Trophoblast cell (in vitro differentiated cells and primary cell): Measurements from ENCODE around the gene ARF6.
A peak's percentile ranks its signal among the peaks of the same experiment; 100 is the strongest.

Experiments
- DNase-seq, 2 donors: peaks; one replicate each; pipeline ENCODE4 v3.0.0-alpha.2; 2016
- H2AFZ ChIP-seq: 2 replicates; pipeline ENCODE4 v1.6.1; 2013; ENCODE audit warnings: low read length, moderate library complexity, mild to moderate bottlenecking; ENCODE audit not compliant: insufficient read depth, poor library complexity
- H2AK5ac ChIP-seq: 2 replicates; pipeline ENCODE4 v1.6.1; 2013; ENCODE audit warnings: mild to moderate bottlenecking, low read length
- H2BK120ac ChIP-seq: 2 replicates; pipeline ENCODE4 v1.6.1; 2013; ENCODE audit warnings: low read length, mild to moderate bottlenecking, moderate library complexity; ENCODE audit not compliant: insufficient read depth, poor library complexity
- H2BK12ac ChIP-seq: 2 replicates; pipeline ENCODE4 v1.6.1; 2013; ENCODE audit warnings: mild to moderate bottlenecking, low read length, moderate library complexity
- H2BK5ac ChIP-seq: 2 replicates; pipeline ENCODE4 v1.6.1; 2013; ENCODE audit warnings: low read length, low read depth, moderate library complexity, mild to moderate bottlenecking; ENCODE audit not compliant: poor library complexity
- H3K14ac ChIP-seq: 2 replicates; pipeline ENCODE4 v1.6.1; 2013; ENCODE audit warnings: mild to moderate bottlenecking, low read length
- H3K18ac ChIP-seq: 2 replicates; pipeline ENCODE4 v1.6.1; 2013; ENCODE audit warnings: mild to moderate bottlenecking, low read length
- H3K23ac ChIP-seq: 2 replicates; pipeline ENCODE4 v1.6.1; 2013; ENCODE audit warnings: low read length
- H3K27ac ChIP-seq: 2 replicates; pipeline ENCODE4 v1.5.1; 2013; ENCODE audit warnings: low read depth, mild to moderate bottlenecking, inconsistent platforms, low read length, moderate library complexity
- H3K27me3 ChIP-seq: 2 replicates; pipeline ENCODE4 v1.6.1; 2013; ENCODE audit warnings: inconsistent platforms, mild to moderate bottlenecking, low read length, moderate library complexity; ENCODE audit not compliant: insufficient read depth
- H3K36me3 ChIP-seq, 2 experiments: 1 replicate in 1 of 2; 2 replicates in 1 of 2; pipeline ENCODE4 v1.6.1; 2013; ENCODE audit warnings: low read length in 2 of 2, mild to moderate bottlenecking in 2 of 2, moderate library complexity in 1 of 2; ENCODE audit not compliant: insufficient read depth in 2 of 2, control insufficient read depth in 1 of 2
- H3K4ac ChIP-seq: 2 replicates; pipeline ENCODE4 v1.6.1; 2013; ENCODE audit warnings: low read depth, mild to moderate bottlenecking, low read length, moderate library complexity
- H3K4me1 ChIP-seq, 2 experiments: 1 replicate in 1 of 2; 2 replicates in 1 of 2; pipeline ENCODE4 v1.6.1; 2013; ENCODE audit warnings: low read length in 2 of 2, mild to moderate bottlenecking in 2 of 2, moderate library complexity in 1 of 2; ENCODE audit not compliant: insufficient read depth in 2 of 2, control insufficient read depth in 1 of 2
- H3K4me2 ChIP-seq: 2 replicates; pipeline ENCODE4 v1.6.1; 2013; ENCODE audit warnings: inconsistent platforms, mild to moderate bottlenecking, low read length, moderate library complexity
- H3K4me3 ChIP-seq: 2 replicates; pipeline ENCODE4 v1.5.1; 2013; ENCODE audit warnings: mild to moderate bottlenecking, low read depth, low read length, inconsistent platforms
- H3K79me1 ChIP-seq: one replicate; pipeline ENCODE4 v1.6.1; 2013; ENCODE audit warnings: low read length
- H3K79me2 ChIP-seq: 2 replicates; pipeline ENCODE4 v1.6.1; 2013; ENCODE audit warnings: low read length, mild to moderate bottlenecking; ENCODE audit not compliant: control insufficient read depth, insufficient read depth, poor library complexity
- H3K9ac ChIP-seq: 2 replicates; pipeline ENCODE4 v1.6.1; 2013; ENCODE audit warnings: mild to moderate bottlenecking, low read length
- H3K9me3 ChIP-seq: 2 replicates; pipeline ENCODE4 v1.6.1; 2013; ENCODE audit warnings: low read depth, mild to moderate bottlenecking, control low read depth, inconsistent platforms, low read length; ENCODE audit not compliant: insufficient read depth
- H4K12ac ChIP-seq: 2 replicates; pipeline ENCODE4 v1.6.1; 2013; ENCODE audit warnings: low read depth, mild to moderate bottlenecking, low read length, moderate library complexity
- H4K8ac ChIP-seq: 2 replicates; pipeline ENCODE4 v1.6.1; 2013; ENCODE audit warnings: low read depth, mild to moderate bottlenecking, low read length, moderate library complexity
- H4K91ac ChIP-seq: one replicate; pipeline ENCODE4 v1.6.1; 2013; ENCODE audit warnings: low read depth, mild to moderate bottlenecking, low read length, moderate library complexity
- WGBS: extraction: QIAGEN DNeasy Blood & Tissue Kit; methylation state at CpG from one replicate; pipeline ENCODE4 v1.1.7; 2013; ENCODE audit warnings: missing lambda C conversion rate; ENCODE audit not compliant: insufficient read length, insufficient coverage; ENCODE audit errors: extremely low coverage; 5-methylcytosine and 5-hydroxymethylcytosine counted together

ARF6 gene

DNA sequence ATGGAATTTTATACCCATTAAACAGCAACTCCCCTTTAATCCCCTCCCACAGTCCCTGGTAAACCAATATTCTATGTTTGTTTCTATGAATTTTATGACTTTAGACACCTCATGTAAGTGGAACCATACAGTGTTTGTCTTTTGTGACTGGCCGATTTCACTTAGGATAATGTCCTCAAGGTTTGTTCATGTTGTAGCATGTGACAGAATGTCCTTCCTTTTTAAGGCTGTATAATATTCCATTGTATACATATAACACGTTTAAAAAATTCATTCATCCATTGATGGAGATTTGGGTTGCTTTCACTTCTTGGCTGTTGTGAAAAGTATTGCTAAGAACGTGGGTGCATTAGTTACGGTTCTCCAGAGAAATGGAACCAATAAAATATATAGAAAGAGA, 40.2 kb downstream of the ARF6 start:
- no peak overlapping the region for H4K8ac ChIP-seq
- peaks cover 3% of the 10 kb centered on the region for H3K9me3 ChIP-seq
- H4K91ac ChIP-seq = no peak overlapping the region
- H3K36me3 ChIP-seq = peaks cover 0 to 2% of the 10 kb centered on the region in 2 experiments
- no peaks in the 10 kb centered on the region for H3K27me3 ChIP-seq
- no peak overlapping the region for H3K9ac ChIP-seq
- H3K18ac ChIP-seq = no peak overlapping the region
- no peaks in the 10 kb centered on the region for H3K4me1 ChIP-seq
- no peak overlapping the region for H4K12ac ChIP-seq
- H3K79me2 ChIP-seq = no peaks in the 10 kb centered on the region
- H3K14ac ChIP-seq = no peak overlapping the region
- H2BK5ac ChIP-seq = no peak overlapping the region
- no peak overlapping the region for H3K4ac ChIP-seq
- H3K4me3 ChIP-seq = no peak overlapping the region
- H3K79me1 ChIP-seq = no peaks in the 10 kb centered on the region
- no peak overlapping the region for H3K4me2 ChIP-seq
- no CpG with 5 or more reads among the region's 4 CpGs for WGBS
- H2BK12ac ChIP-seq = no peak overlapping the region
- H2AK5ac ChIP-seq = no peak overlapping the region
- no peak overlapping the region for H3K23ac ChIP-seq
- no peak overlapping the region for H2AFZ ChIP-seq
- no peak overlapping the region for H2BK120ac ChIP-seq
- DNase-seq = no peak
- H3K27ac ChIP-seq = no peak overlapping the region

- no peak for DNase-seq
- Histone ChIP-seq H4K8ac (no peak overlapping the region), H3K14ac (no peak overlapping the region), H2BK120ac (no peak overlapping the region), H3K4ac (no peak overlapping the region), H3K23ac (no peak overlapping the region), H2AFZ (no peak overlapping the region), H3K9me3 (peaks cover 4% of the 10 kb centered on the region), H3K9ac (no peak overlapping the region), H4K91ac (no peak overlapping the region), H3K4me1 (no peaks in the 10 kb centered on the region), H3K4me2 (no peak overlapping the region), H2BK5ac (no peak overlapping the region), H4K12ac (no peak overlapping the region), H3K27ac (no peak overlapping the region), H3K27me3 (no peaks in the 10 kb centered on the region), H3K18ac (no peak overlapping the region), H3K36me3 (peaks cover 0 to 2% of the 10 kb centered on the region in 2 experiments), H3K4me3 (no peak overlapping the region), H3K79me2 (no peaks in the 10 kb centered on the region), H2BK12ac (no peak overlapping the region), H3K79me1 (no peaks in the 10 kb centered on the region), H2AK5ac (no peak overlapping the region)
- no CpG with 5 or more reads among the region's 5 CpGs for WGBS
These were observed 40.8 kb downstream of the ARF6 start for GRCh38 chr14:49933704-49934103.

GRCh38 chr14:49934646-49935045, 41.8 kb downstream of the ARF6 start:
- Histone ChIP-seq H3K23ac (no peak overlapping the region), H3K4ac (no peak overlapping the region), H3K4me3 (no peak overlapping the region), H3K4me2 (no peak overlapping the region), H3K27me3 (no peaks in the 10 kb centered on the region), H3K36me3 (peaks cover 0 to 2% of the 10 kb centered on the region in 2 experiments), H3K9ac (no peak overlapping the region), H2BK5ac (no peak overlapping the region), H3K9me3 (peaks cover 4% of the 10 kb centered on the region), H3K4me1 (no peaks in the 10 kb centered on the region), H2AK5ac (no peak overlapping the region), H2BK12ac (no peak overlapping the region), H3K18ac (no peak overlapping the region), H2AFZ (no peak overlapping the region), H4K8ac (no peak overlapping the region), H4K12ac (no peak overlapping the region), H2BK120ac (no peak overlapping the region), H3K14ac (no peak overlapping the region), H3K27ac (no peak overlapping the region), H3K79me2 (no peaks in the 10 kb centered on the region), H3K79me1 (no peaks in the 10 kb centered on the region), H4K91ac (no peak overlapping the region)
- no peak for DNase-seq

DNA sequence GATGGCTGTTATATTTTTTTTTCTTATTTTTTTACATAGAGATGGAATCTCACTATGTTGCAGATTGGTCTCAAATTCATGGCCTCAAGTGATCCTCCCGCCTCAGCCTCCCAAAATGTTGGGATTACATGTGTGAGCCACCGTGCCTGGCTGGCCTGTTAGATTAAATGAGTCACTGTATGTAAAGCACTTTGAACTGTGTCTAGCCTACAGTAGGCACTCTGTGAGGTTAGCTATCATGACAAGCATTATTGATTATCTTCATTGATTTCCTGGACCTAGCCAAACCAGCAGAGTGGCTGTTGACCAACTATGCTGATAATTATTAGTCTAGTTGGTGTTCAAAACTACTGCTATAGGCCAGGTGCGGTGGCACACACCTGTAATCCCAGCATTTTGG, 42.6 kb downstream of the ARF6 start:
- H3K27me3 ChIP-seq = no peaks in the 10 kb centered on the region
- H3K23ac ChIP-seq = no peak overlapping the region
- peak overlapping the region; percentile 86 for H2AK5ac ChIP-seq
- no peak overlapping the region for H4K91ac ChIP-seq
- H2BK120ac ChIP-seq = no peak overlapping the region
- H4K8ac ChIP-seq = no peak overlapping the region
- no peaks in the 10 kb centered on the region for H3K79me2 ChIP-seq
- H2BK12ac ChIP-seq = peak overlapping the region; percentile 67
- H3K14ac ChIP-seq = no peak overlapping the region
- no peak for DNase-seq
- H3K18ac ChIP-seq = no peak overlapping the region
- no peaks in the 10 kb centered on the region for H3K4me1 ChIP-seq
- H3K9ac ChIP-seq = no peak overlapping the region
- H3K4ac ChIP-seq = no peak overlapping the region
- H3K4me3 ChIP-seq = no peak overlapping the region
- H3K27ac ChIP-seq = no peak overlapping the region
- H4K12ac ChIP-seq = no peak overlapping the region
- peaks cover 2% of the 10 kb centered on the region for H3K79me1 ChIP-seq
- H3K9me3 ChIP-seq = peaks cover 4% of the 10 kb centered on the region
- peaks cover 0 to 2% of the 10 kb centered on the region in 2 experiments for H3K36me3 ChIP-seq
- no peak overlapping the region for H2BK5ac ChIP-seq
- no peak overlapping the region for H3K4me2 ChIP-seq
- no CpG with 5 or more reads among the region's 3 CpGs for WGBS
- no peak overlapping the region for H2AFZ ChIP-seq
